Gastrocnemius medialis (tissue), 4 donors: ENCODE results near the gene ZNF70. TPM values are rescaled to one million over a fixed set of nuclear protein-coding genes. Genes with fewer than 3 reads are reported as not detected.
A peak's percentile ranks its signal among the peaks of the same experiment; 100 is the strongest.

Source experiments
- ATAC-seq, 2 donors: fragments of 150-250 bp; one replicate each; pipeline ENCODE4 v1.9.1; 2016
- DNase-seq, 2 donors: peaks; one replicate each; pipeline ENCODE4 v3.0.0-alpha.2; 2019
- H3K27ac ChIP-seq, 4 donors: fragments of 200-600 bp; sonication (generic); 1 replicate in 1 of 4; 2 replicates in 3 of 4; pipeline ENCODE4 v1.5.1; 2016 to 2018; ENCODE audit warnings: mild to moderate bottlenecking in 2 of 4, moderate library complexity in 1 of 4
- H3K27me3 ChIP-seq, 3 donors: fragments of 200-600 bp; sonication (generic) in 2 of 3; 1 replicate in 1 of 3; 2 replicates in 2 of 3; pipeline versions ENCODE4 v1.5.1 to v1.6.0; 2016 to 2019; ENCODE audit warnings: mild to moderate bottlenecking in 1 of 3, moderate library complexity in 1 of 3
- H3K36me3 ChIP-seq, 2 donors: fragments of 200-600 bp; sonication (generic) in 1 of 2; one replicate each; pipeline ENCODE4 v1.5.1; 2017 to 2018
- H3K4me1 ChIP-seq, 2 donors: fragments of 200-600 bp; sonication (generic) in 1 of 2; one replicate each; pipeline ENCODE4 v1.5.1; 2016 to 2017; ENCODE audit warnings: mild to moderate bottlenecking in 2 of 2
- H3K4me3 ChIP-seq, 4 donors: fragments of 200-600 bp; sonication (generic) in 3 of 4; 1 replicate in 1 of 4; 2 replicates in 3 of 4; pipeline ENCODE4 v1.5.1; 2016 to 2019; ENCODE audit warnings: mild to moderate bottlenecking in 2 of 4
- H3K9me3 ChIP-seq, 3 donors: fragments of 200-600 bp; sonication (generic) in 2 of 3; 1 replicate in 1 of 3; 2 replicates in 2 of 3; pipeline ENCODE4 v1.5.1; 2016 to 2019
- POLR2A ChIP-seq, 2 donors: fragments of 450-650 bp; IDR thresholded peaks; one replicate each; pipeline ENCODE4 v1.6.1; 2017; ENCODE audit warnings: antibody characterized with exemption in 2 of 2, mild to moderate bottlenecking in 2 of 2, moderate library complexity in 2 of 2
- in situ Hi-C, 4 donors: fragments of 200-750 bp; cut with MboI; loops; one replicate each; pipeline versions ENCODE4 v1.15.0 to v1.8.0; 2017; ENCODE audit warnings: low sequenced_read_pairs in 4 of 4
- intact Hi-C: fragments of 100-400 bp; cut with DNase I; formaldehyde crosslinking; loops from one replicate; pipeline ENCODE4 v1.15.1; 2023; ENCODE audit warnings: low total_unique reads
- total RNA-seq, 4 donors: library from RNA; depleted of rRNA; stranded (reverse); fragments of >200 nt; gene quantifications; one replicate each; pipeline versions ENCODE4 v1.1.0 to v1.2.3, GENCODE V29; 2016
- TF ChIP-seq, protein P1 (sequence below), 5 experiments: fragments of 450-650 bp in 3 of 5; fragments of 200-600 bp in 2 of 5; sonication (generic) in 2 of 5; IDR thresholded peaks in 4 of 5; conservative IDR thresholded peaks in 1 of 5; 1 replicate in 4 of 5; 2 replicates in 1 of 5; pipeline ENCODE4 v1.5.1; 2016 to 2019; ENCODE audit warnings: antibody characterized with exemption in 5 of 5, mild to moderate bottlenecking in 3 of 5, moderate library complexity in 3 of 5

Gene ZNF70
- total RNA-seq, 4 donors from 2014 or later: 3.1 to 6.3 (median 4.2) TPM

DNA sequence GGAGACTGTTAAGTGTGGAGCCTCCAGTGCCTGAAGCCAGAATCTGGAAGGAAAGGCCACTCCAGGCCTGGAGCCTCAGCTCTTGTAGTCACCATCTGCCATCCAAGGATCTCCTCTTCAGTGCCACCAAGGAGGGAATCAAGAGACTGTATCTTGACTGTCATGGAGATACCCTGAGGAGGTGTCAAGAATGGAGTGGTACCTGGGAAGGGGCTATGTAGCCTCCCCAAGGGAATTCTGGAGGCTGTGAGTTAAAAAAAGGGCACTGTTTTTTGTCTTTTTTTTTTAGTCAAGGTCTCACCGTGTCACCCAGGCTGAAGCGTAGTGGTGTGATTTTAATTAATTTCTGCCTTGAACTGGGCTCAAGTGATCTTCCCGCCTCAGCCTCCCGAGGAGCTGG is 8.7 kb upstream of the ZNF70 start:
- ATAC-seq (no peak), DNase-seq (no peak)
- Histone ChIP-seq H3K4me3 (no peak overlapping the region), H3K27me3 (no peaks in the 10 kb centered on the region), H3K4me1 (peaks cover 3 to 9% of the 10 kb centered on the region in 2 donors), H3K27ac (no peak overlapping the region), H3K36me3 (no peaks in the 10 kb centered on the region), H3K9me3 (no peaks in the 10 kb centered on the region)
- in situ Hi-C loops: no loop called here
- TF ChIP-seq, protein P1, sequence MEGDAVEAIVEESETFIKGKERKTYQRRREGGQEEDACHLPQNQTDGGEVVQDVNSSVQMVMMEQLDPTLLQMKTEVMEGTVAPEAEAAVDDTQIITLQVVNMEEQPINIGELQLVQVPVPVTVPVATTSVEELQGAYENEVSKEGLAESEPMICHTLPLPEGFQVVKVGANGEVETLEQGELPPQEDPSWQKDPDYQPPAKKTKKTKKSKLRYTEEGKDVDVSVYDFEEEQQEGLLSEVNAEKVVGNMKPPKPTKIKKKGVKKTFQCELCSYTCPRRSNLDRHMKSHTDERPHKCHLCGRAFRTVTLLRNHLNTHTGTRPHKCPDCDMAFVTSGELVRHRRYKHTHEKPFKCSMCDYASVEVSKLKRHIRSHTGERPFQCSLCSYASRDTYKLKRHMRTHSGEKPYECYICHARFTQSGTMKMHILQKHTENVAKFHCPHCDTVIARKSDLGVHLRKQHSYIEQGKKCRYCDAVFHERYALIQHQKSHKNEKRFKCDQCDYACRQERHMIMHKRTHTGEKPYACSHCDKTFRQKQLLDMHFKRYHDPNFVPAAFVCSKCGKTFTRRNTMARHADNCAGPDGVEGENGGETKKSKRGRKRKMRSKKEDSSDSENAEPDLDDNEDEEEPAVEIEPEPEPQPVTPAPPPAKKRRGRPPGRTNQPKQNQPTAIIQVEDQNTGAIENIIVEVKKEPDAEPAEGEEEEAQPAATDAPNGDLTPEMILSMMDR (IDR thresholded peaks at IDR 0.05 in 4 of 5, conservative IDR thresholded peaks at IDR 0.05 in 1 of 5): no peak
- no peak for TF ChIP-seq POLR2A (IDR thresholded peaks at IDR 0.05)
- intact Hi-C loops: no loop called here

DNA sequence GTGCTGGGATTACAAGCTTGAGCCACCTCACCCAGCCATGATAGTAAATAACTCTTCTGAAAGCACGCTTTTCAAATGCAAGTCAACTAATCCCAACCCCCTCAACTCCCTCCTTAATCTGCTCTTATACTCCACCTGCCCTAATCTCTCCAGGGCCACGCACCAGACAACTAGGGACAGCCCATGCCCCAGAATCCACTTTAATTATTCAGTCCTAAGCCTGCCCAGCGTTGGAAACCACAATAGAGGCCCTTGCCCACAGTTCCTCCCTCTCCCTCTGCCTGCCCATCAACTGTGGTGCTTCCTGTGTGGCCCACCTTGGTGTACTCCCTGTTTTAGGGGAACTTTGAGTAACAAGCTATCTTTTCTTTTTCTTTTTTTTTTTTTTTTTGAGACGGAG is 6.0 kb upstream of the ZNF70 start:
- in situ Hi-C loops (no loop called here), intact Hi-C loops (no loop called here)
- Histone ChIP-seq H3K36me3 (no peaks in the 10 kb centered on the region), H3K4me3 (no peak overlapping the region), H3K9me3 (no peaks in the 10 kb centered on the region), H3K27me3 (no peaks in the 10 kb centered on the region), H3K4me1 (no peaks in the 10 kb centered on the region), H3K27ac (no peak overlapping the region)
- TF ChIP-seq, protein P1 (IDR thresholded peaks at IDR 0.05 in 4 of 5, conservative IDR thresholded peaks at IDR 0.05 in 1 of 5): no peak
- TF ChIP-seq POLR2A (IDR thresholded peaks at IDR 0.05): no peak
- ATAC-seq (no peak), DNase-seq (no peak)

DNA sequence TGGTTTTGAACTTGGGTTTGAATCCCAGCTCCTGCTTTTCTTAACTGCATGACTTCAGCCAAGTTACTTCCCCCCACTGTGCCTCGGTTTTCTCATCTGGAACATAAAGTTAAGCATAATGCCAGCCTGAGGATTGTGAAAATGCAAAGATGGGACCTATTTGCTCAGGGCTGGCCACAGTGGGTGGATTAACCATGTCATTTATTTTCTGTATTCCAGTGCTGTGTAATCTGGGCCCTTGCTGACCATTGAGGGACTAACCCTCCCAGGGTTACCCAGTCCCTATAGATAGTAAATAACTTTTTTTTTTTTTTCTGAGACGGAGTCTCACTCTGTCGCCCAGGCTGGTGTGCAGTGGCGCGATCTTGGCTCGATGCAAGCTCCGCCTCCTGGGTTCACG is 4.8 kb upstream of the ZNF70 start:
- DNase-seq (no peak), ATAC-seq (no peak)
- Histone ChIP-seq H3K4me3 (no peak overlapping the region), H3K27ac (peak overlapping the region in 2 of 4 donors; percentile 1 to 35), H3K9me3 (no peaks in the 10 kb centered on the region), H3K4me1 (no peaks in the 10 kb centered on the region), H3K27me3 (no peaks in the 10 kb centered on the region), H3K36me3 (no peaks in the 10 kb centered on the region)
- TF ChIP-seq, protein P1 (IDR thresholded peaks at IDR 0.05 in 4 of 5, conservative IDR thresholded peaks at IDR 0.05 in 1 of 5): no peak
- TF ChIP-seq POLR2A (IDR thresholded peaks at IDR 0.05): no peak
- in situ Hi-C loops: no loop called here
- intact Hi-C loops: no loop called here

DNA sequence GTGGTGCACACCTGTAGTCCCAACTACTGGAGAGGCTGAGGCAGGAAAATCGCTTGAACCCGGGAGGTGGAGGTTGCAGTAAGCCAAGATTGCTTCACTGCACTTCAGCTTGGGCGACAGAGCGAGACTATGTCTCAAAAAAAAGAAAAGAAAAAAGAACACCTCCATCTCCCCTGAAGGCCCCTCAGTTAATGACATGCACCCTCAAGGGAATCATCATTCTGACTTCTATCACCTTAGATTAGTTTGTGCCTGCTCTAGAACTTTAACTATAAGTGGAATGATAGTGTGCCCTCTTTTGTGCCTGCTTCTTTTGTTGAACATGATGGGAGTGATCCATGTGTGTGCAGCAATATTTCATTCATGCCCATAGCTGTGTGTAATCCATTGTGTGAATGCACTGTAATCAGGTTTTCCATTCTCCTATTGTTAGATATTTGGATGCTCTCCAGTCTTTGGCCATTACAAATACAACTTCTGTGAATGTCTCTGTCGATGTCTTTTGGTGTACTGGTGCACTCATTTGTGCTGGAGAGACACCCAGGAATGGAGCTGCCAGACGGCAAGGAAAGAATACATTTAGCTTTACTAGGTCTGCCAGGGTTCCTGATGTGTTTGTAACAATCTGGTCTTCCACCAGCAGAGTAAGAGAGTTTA is 4.2 kb upstream of the ZNF70 start:
- intact Hi-C loops: loop anchor here (5.0 kb wide), 1 partner anchor 38 kb away; no protein-coding TSS in a partner anchor
- peak overlapping the region in 2 of 4 donors; percentile 1 to 35 for H3K27ac ChIP-seq
- ATAC-seq (no peak), DNase-seq (no peak)
- in situ Hi-C loops: no loop called here
- no peak overlapping the region for H3K4me3 ChIP-seq
- no peaks in the 10 kb centered on the region for H3K9me3 ChIP-seq
- TF ChIP-seq, protein P1 (IDR thresholded peaks at IDR 0.05 in 4 of 5, conservative IDR thresholded peaks at IDR 0.05 in 1 of 5): no peak
- TF ChIP-seq POLR2A (IDR thresholded peaks at IDR 0.05): no peak
- H3K4me1 ChIP-seq: peaks cover 4 to 5% of the 10 kb centered on the region in 2 donors
- H3K27me3 ChIP-seq: no peaks in the 10 kb centered on the region
- no peaks in the 10 kb centered on the region for H3K36me3 ChIP-seq
